ENCODE measurements around the gene ABCA7.

DNA sequence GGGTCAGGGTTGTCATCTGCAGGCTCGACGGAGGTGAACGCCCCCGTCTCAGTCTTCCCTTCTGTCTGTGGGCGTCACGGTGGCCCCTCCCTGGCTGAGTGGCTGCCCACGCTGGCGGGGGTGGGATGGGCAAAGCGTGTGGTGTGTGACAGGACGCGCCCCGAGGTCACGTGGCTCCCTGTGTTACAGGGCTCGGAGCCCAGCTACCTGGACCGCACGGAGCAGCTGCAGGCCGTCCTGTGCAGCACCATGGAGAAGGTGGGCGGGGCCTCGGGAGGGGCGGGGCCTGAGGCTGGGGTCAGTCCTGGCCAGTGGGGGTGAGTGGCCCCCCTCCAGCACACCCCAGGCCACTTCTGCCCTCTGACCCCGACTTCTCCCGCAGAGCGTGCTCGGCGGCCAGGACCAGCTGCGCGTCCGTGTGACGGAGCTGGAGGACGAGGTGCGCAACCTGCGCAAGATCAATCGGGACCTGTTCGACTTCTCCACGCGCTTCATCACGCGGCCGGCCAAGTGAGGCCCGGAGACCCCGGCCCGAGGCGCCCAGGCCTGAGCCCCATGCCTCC lies 46.0 kb upstream of the ABCA7 start:
- TF ChIP-seq, protein P1, sequence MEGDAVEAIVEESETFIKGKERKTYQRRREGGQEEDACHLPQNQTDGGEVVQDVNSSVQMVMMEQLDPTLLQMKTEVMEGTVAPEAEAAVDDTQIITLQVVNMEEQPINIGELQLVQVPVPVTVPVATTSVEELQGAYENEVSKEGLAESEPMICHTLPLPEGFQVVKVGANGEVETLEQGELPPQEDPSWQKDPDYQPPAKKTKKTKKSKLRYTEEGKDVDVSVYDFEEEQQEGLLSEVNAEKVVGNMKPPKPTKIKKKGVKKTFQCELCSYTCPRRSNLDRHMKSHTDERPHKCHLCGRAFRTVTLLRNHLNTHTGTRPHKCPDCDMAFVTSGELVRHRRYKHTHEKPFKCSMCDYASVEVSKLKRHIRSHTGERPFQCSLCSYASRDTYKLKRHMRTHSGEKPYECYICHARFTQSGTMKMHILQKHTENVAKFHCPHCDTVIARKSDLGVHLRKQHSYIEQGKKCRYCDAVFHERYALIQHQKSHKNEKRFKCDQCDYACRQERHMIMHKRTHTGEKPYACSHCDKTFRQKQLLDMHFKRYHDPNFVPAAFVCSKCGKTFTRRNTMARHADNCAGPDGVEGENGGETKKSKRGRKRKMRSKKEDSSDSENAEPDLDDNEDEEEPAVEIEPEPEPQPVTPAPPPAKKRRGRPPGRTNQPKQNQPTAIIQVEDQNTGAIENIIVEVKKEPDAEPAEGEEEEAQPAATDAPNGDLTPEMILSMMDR (IDR thresholded peaks at IDR 0.05), result no peak
- TF ChIP-seq POLR2A (IDR thresholded peaks at IDR 0.05), result no peak
